SK-N-SH (cell line): ENCODE measurements around the gene MRPL51. TPM values are rescaled to one million over a fixed set of nuclear protein-coding genes. Genes with fewer than 3 reads are reported as not detected.

ENCODE experiments used
- CTCF ChIA-PET: fragments of 300-600, 350-600 bp; formaldehyde crosslinking; extraction: SDS; loops from one replicate; lab custom pipeline; 2021; lab: Yijun Ruan, JAX
- POLR2A ChIA-PET: fragments of 350-600 bp; sonication (Branson Sonifier 250); formaldehyde crosslinking; extraction: SDS; loops from one replicate; lab custom pipeline; 2020; ENCODE audit warnings: antibody characterized with exemption, inconsistent platforms; lab: Yijun Ruan, JAX
- DNase-seq: peaks from one replicate; pipeline ENCODE4 v3.0.0; 2012
- H2AFZ ChIP-seq: fragments of 200-600 bp; sonication (generic); 2 replicates; pipeline ENCODE4 v1.8.1; 2016; ENCODE audit warnings: antibody characterized with exemption, mild to moderate bottlenecking, low read depth
- H3F3A ChIP-seq: fragments of 200-600 bp; sonication (generic); replicated peaks from 2 replicates; pipeline ENCODE3; 2016; ENCODE audit warnings: antibody characterized with exemption, mild to moderate bottlenecking; ENCODE audit not compliant: insufficient read depth
- H3K27ac ChIP-seq, 2 experiments: fragments of 200-500 bp in 1 of 2; fragments of 200-600 bp in 1 of 2; sonication (Bioruptor generic) in 1 of 2; sonication (generic), shearing (Covaris generic) in 1 of 2; 2 replicates each; pipeline versions ENCODE4 v1.5.1 to v1.6.1; 2014 to 2016; ENCODE audit warnings: low read depth in 2 of 2, inconsistent platforms in 1 of 2, low read length in 1 of 2, mild to moderate bottlenecking in 1 of 2, mixed read lengths in 1 of 2
- H3K27me3 ChIP-seq: fragments of 200-600 bp; sonication (generic), shearing (Covaris generic); 2 replicates; pipeline ENCODE4 v1.6.1; 2016; ENCODE audit warnings: mixed run types; ENCODE audit not compliant: insufficient read depth
- H3K36me3 ChIP-seq, 2 experiments: fragments of 200-500 bp in 1 of 2; fragments of 200-600 bp in 1 of 2; sonication (Bioruptor generic) in 1 of 2; sonication (generic) in 1 of 2; replicated peaks in 1 of 2; 2 replicates each; pipeline versions ENCODE3 to v1.5.1; 2014 to 2016; ENCODE audit warnings: low read length in 1 of 2, mild to moderate bottlenecking in 1 of 2; ENCODE audit not compliant: insufficient read depth in 2 of 2, control insufficient read depth in 1 of 2
- H3K4me1 ChIP-seq, 2 experiments: fragments of 200-500 bp in 1 of 2; fragments of 200-600 bp in 1 of 2; sonication (Bioruptor generic) in 1 of 2; sonication (generic), shearing (Covaris generic) in 1 of 2; 2 replicates each; pipeline versions ENCODE4 v1.5.1 to v1.6.1; 2014 to 2016; ENCODE audit warnings: low read depth in 1 of 2, low read length in 1 of 2, mixed run types in 1 of 2; ENCODE audit not compliant: insufficient read depth in 2 of 2, control insufficient read depth in 1 of 2
- H3K4me2 ChIP-seq: fragments of 200-600 bp; sonication (generic), shearing (Covaris generic); 2 replicates; pipeline ENCODE4 v1.6.1; 2017; ENCODE audit warnings: mixed run types
- H3K4me3 ChIP-seq, 2 experiments: fragments of 200-500 bp in 1 of 2; fragments of 200-600 bp in 1 of 2; sonication (Bioruptor generic) in 1 of 2; sonication (generic), shearing (Covaris generic) in 1 of 2; 2 replicates each; pipeline versions ENCODE4 v1.5.1 to v1.8.1; 2014 to 2016; ENCODE audit warnings: low read depth in 2 of 2, inconsistent platforms in 1 of 2, low read length in 1 of 2, mild to moderate bottlenecking in 1 of 2, mixed read lengths in 1 of 2, moderate library complexity in 1 of 2
- H3K79me2 ChIP-seq: fragments of 200-600 bp; sonication (generic); 2 replicates; pipeline ENCODE4 v1.8.1; 2017; ENCODE audit warnings: mild to moderate bottlenecking; ENCODE audit not compliant: insufficient read depth
- H3K9ac ChIP-seq: fragments of 200-600 bp; sonication (generic); 2 replicates; pipeline ENCODE4 v1.6.1; 2017; ENCODE audit warnings: mixed run types
- H3K9me2 ChIP-seq: fragments of 200-600 bp; sonication (generic); 2 replicates; pipeline ENCODE4 v1.6.1; 2017; ENCODE audit warnings: mixed run types
- H3K9me3 ChIP-seq: fragments of 200-600 bp; sonication (generic); 2 replicates; pipeline ENCODE4 v1.6.1; 2017; ENCODE audit warnings: mixed run types, mild to moderate bottlenecking, moderate library complexity
- H4K20me1 ChIP-seq: fragments of 200-600 bp; sonication (generic); 2 replicates; pipeline ENCODE4 v1.6.1; 2017; ENCODE audit warnings: mild to moderate bottlenecking, mixed run types; ENCODE audit not compliant: insufficient read depth
- EP300 ChIP-seq, 2 experiments: IDR thresholded peaks; 2 replicates each; pipeline versions ENCODE4 v1.4.0 to v1.6.1; 2012; ENCODE audit warnings: borderline replicate concordance in 1 of 2, low read depth in 1 of 2, low read length in 1 of 2
- FOSL2 ChIP-seq: IDR thresholded peaks from 2 replicates; pipeline ENCODE4 v1.4.0; 2012; ENCODE audit warnings: low read depth, mild to moderate bottlenecking, moderate library complexity, borderline replicate concordance
- FOXM1 ChIP-seq: IDR thresholded peaks from 2 replicates; pipeline ENCODE4 v1.4.0; 2012; ENCODE audit warnings: low read depth, mild to moderate bottlenecking
- GABPA ChIP-seq: IDR thresholded peaks from 2 replicates; pipeline ENCODE4 v1.4.0; 2012; ENCODE audit warnings: low read depth, mild to moderate bottlenecking
- GATA2 ChIP-seq: sonication (generic); formaldehyde crosslinking; IDR thresholded peaks from 2 replicates; pipeline ENCODE4 v1.5.0; 2020; ENCODE audit warnings: mild to moderate bottlenecking, missing genetic modification reagents
- MXI1 ChIP-seq: IDR thresholded peaks from 2 replicates; pipeline ENCODE4 v1.6.1; 2012; ENCODE audit warnings: mild to moderate bottlenecking, low read depth, low read length, improper control_type of control experiment
- NFIC ChIP-seq: IDR thresholded peaks from 2 replicates; pipeline ENCODE4 v1.4.0; 2012; ENCODE audit warnings: borderline replicate concordance
- RAD21 ChIP-seq: IDR thresholded peaks from 2 replicates; pipeline ENCODE4 v1.6.1; 2012; ENCODE audit warnings: mild to moderate bottlenecking, low read length
- RXRA ChIP-seq: IDR thresholded peaks from 2 replicates; pipeline ENCODE4 v1.4.0; 2012; ENCODE audit warnings: low read depth, mild to moderate bottlenecking, borderline replicate concordance
- SIN3A ChIP-seq: IDR thresholded peaks from 2 replicates; pipeline ENCODE4 v1.6.1; 2012; ENCODE audit warnings: low read depth, mild to moderate bottlenecking, low read length, moderate library complexity, borderline replicate concordance
- TAF1 ChIP-seq: IDR thresholded peaks from 2 replicates; pipeline ENCODE4 v1.6.1; 2012; ENCODE audit warnings: low read depth, mild to moderate bottlenecking, low read length, moderate library complexity, borderline replicate concordance
- TCF12 ChIP-seq: IDR thresholded peaks from 2 replicates; pipeline ENCODE4 v1.4.0; 2012
- WGBS: methylation state at CpG from one replicate; pipeline ENCODE4 v1.1.6; 2017; ENCODE audit warnings: low lambda C conversion rate; 5-methylcytosine and 5-hydroxymethylcytosine counted together
- polyA plus RNA-seq, 3 experiments: library from polyadenylated mRNA; depleted of rRNA; stranded (reverse); fragments of >200 nt; gene quantifications; 2 replicates each; pipeline ENCODE4 v1.2.3, GENCODE V29; 2012
- TF ChIP-seq, protein P1 (sequence below): IDR thresholded peaks from 2 replicates; pipeline ENCODE4 v1.4.0; 2012; ENCODE audit warnings: low read depth
- TF ChIP-seq, protein P2 (sequence below): IDR thresholded peaks from 2 replicates; pipeline ENCODE4 v1.4.0; 2012; ENCODE audit warnings: low read depth, borderline replicate concordance
- TF ChIP-seq, protein P3 (sequence below): fragments of 150-350 bp; IDR thresholded peaks from 2 replicates; pipeline ENCODE4 v1.6.1; 2017; ENCODE audit warnings: antibody characterized with exemption, low read length, low read depth, borderline replicate concordance

MRPL51 gene
- polyA plus RNA-seq, 1 of the 3 experiments (the other 2 are of a cell fraction): 189 TPM

DNA sequence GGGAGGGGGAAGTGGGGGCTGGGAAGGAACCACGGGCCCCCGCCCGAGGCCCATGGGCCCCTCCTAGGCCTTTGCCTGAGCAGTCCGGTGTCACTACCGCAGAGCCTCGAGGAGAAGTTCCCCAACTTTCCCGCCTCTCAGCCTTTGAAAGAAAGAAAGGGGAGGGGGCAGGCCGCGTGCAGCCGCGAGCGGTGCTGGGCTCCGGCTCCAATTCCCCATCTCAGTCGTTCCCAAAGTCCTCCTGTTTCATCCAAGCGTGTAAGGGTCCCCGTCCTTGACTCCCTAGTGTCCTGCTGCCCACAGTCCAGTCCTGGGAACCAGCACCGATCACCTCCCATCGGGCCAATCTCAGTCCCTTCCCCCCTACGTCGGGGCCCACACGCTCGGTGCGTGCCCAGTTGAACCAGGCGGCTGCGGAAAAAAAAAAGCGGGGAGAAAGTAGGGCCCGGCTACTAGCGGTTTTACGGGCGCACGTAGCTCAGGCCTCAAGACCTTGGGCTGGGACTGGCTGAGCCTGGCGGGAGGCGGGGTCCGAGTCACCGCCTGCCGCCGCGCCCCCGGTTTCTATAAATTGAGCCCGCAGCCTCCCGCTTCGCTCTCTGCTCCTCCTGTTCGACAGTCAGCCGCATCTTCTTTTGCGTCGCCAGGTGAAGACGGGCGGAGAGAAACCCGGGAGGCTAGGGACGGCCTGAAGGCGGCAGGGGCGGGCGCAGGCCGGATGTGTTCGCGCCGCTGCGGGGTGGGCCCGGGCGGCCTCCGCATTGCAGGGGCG lies 41.0 kb upstream of the MRPL51 start, which contains the start of gene GAPDH (continued):
- TF ChIP-seq, protein P1, sequence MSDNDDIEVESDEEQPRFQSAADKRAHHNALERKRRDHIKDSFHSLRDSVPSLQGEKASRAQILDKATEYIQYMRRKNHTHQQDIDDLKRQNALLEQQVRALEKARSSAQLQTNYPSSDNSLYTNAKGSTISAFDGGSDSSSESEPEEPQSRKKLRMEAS: peak; percentile 57; the same call in 1 of the 2 replicates
- TF ChIP-seq MXI1 (peak; percentile 80), FOSL2 (peak; percentile 48; the same call in 1 of the 2 replicates), NFIC (no peak; the same call in 1 of the 2 replicates), TCF12 (0 out of 2 replicates have a peak, but pooled peaks have one; percentile 35), FOXM1 (0 out of 2 replicates have a peak, but pooled peaks have one; percentile 15), GABPA (no peak)
- TF ChIP-seq, protein P2, sequence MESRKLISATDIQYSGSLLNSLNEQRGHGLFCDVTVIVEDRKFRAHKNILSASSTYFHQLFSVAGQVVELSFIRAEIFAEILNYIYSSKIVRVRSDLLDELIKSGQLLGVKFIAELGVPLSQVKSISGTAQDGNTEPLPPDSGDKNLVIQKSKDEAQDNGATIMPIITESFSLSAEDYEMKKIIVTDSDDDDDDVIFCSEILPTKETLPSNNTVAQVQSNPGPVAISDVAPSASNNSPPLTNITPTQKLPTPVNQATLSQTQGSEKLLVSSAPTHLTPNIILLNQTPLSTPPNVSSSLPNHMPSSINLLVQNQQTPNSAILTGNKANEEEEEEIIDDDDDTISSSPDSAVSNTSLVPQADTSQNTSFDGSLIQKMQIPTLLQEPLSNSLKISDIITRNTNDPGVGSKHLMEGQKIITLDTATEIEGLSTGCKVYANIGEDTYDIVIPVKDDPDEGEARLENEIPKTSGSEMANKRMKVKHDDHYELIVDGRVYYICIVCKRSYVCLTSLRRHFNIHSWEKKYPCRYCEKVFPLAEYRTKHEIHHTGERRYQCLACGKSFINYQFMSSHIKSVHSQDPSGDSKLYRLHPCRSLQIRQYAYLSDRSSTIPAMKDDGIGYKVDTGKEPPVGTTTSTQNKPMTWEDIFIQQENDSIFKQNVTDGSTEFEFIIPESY: peak; percentile 26; the same call in 1 of the 2 replicates
- TF ChIP-seq, protein P3, sequence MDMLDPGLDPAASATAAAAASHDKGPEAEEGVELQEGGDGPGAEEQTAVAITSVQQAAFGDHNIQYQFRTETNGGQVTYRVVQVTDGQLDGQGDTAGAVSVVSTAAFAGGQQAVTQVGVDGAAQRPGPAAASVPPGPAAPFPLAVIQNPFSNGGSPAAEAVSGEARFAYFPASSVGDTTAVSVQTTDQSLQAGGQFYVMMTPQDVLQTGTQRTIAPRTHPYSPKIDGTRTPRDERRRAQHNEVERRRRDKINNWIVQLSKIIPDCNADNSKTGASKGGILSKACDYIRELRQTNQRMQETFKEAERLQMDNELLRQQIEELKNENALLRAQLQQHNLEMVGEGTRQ: no peak

DNA sequence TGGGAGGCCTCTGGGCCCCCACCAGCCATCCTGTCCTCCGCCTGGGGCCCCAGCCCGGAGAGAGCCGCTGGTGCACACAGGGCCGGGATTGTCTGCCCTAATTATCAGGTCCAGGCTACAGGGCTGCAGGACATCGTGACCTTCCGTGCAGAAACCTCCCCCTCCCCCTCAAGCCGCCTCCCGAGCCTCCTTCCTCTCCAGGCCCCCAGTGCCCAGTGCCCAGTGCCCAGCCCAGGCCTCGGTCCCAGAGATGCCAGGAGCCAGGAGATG lies 40.5 kb upstream of the MRPL51 start:
- H3K79me2 ChIP-seq: peaks cover 62% of the 10 kb centered on the region
- no peak for DNase-seq
- H3K36me3 ChIP-seq: peaks cover 48 to 58% of the 10 kb centered on the region in 2 experiments
- ChIA-PET CTCF (interaction anchor here (1.4 to 9.4 kb wide), 4 partner anchors 19 to 68 kb away, joined by 6 to 228 read pairs (median 8); partner anchors contain the start of gene IFFO1), POLR2A (interaction anchor here (0.6 to 2.8 kb wide), 14 partner anchors 14 to 392 kb away, joined by 3 to 30 read pairs (median 7); partner anchors contain the start of genes COPS7A, MRPL51, TAPBPL and VAMP1)
- peak overlapping the region; percentile 71 to 97 for H3K4me3 ChIP-seq
- H3K4me1 ChIP-seq: peaks cover 15 to 34% of the 10 kb centered on the region in 2 experiments; a peak in 3 of 4 replicates
- TF ChIP-seq TAF1: peak; percentile 59; the same call in 1 of the 2 replicates
- TF ChIP-seq RAD21: no peak
- peak in 1 of 2 experiments; percentile 8; a peak in 1 of 4 replicates for TF ChIP-seq EP300 (IDR thresholded peaks at IDR 0.05; ENCODE audit: borderline replicate concordance in 1 of 2, low read depth in 1 of 2, low read length in 1 of 2)
- TF ChIP-seq GATA2: 0 out of 2 replicates have a peak, but pooled peaks have one; percentile 17
- TF ChIP-seq RXRA: peak; percentile 41; the same call in 1 of the 2 replicates
- no peak for TF ChIP-seq SIN3A
- H3K4me2 ChIP-seq: peak overlapping the region; percentile 100
- H3K27me3 ChIP-seq: no peaks in the 10 kb centered on the region
- 10% methylated on average over 2 of the region's 9 CpGs for WGBS
- H3K9me3 ChIP-seq: no peaks in the 10 kb centered on the region
- H3K9ac ChIP-seq: peak overlapping the region; percentile 99
- no peak overlapping the region for H2AFZ ChIP-seq
- no peaks in the 10 kb centered on the region for H3K9me2 ChIP-seq
- peaks cover 42% of the 10 kb centered on the region for H4K20me1 ChIP-seq
- peaks cover 77% of the 10 kb centered on the region for H3F3A ChIP-seq
- H3K27ac ChIP-seq: peak overlapping the region; percentile 96 to 98
